Stimulated activated CD4-positive, alpha-beta T cell treated with anti-CD3 and anti-CD28 coated beads, Interleukin-4, amount 100 ng/mL, for 4 hours (primary cell): ENCODE measurements around the gene AFF1.

ENCODE experiments used
- DNase-seq, 2 experiments: peaks; one replicate each; pipeline ENCODE4 v3.0.0-alpha.2; 2020

Gene AFF1

GRCh38 chr4:87180767-87181166 is 246.0 kb downstream of the AFF1 start:
- no peak for DNase-seq

GRCh38 chr4:87185146-87185870 is 250.5 kb downstream of the AFF1 start:
- no peak for DNase-seq

GRCh38 chr4:87188048-87188447 is 253.2 kb downstream of the AFF1 start:
- DNase-seq: no peak

GRCh38 chr4:87188932-87189331 is 254.1 kb downstream of the AFF1 start:
- DNase-seq: no peak
